IMR-90 (cell line): ENCODE results near the gene IKZF4. TPM values are rescaled to one million over a fixed set of nuclear protein-coding genes. Genes with fewer than 3 reads are reported as not detected.
A peak's percentile ranks its signal among the peaks of the same experiment; 100 is the strongest.

Experiments
- ATAC-seq: fragments of 200-7000 bp; cut with Tn5 transposase; 2 replicates; pipeline ENCODE4 v1.9.1; 2020; ENCODE audit warnings: low read depth, mild to moderate bottlenecking, moderate library complexity
- BruUV-seq: library from RNA; stranded (reverse); fragments of 400-500 nt; replicated peaks from 2 replicates; lab custom pipeline; 2021; lab: Mats Ljungman, UMichigan
- CTCF ChIA-PET: fragments of 300-600 bp; formaldehyde crosslinking; extraction: SDS; loops from one replicate; lab custom pipeline; 2021; ENCODE audit warnings: antibody characterized with exemption; lab: Yijun Ruan, JAX
- POLR2A ChIA-PET: fragments of 300-600 bp; sonication (Branson Sonifier 250); formaldehyde crosslinking; loops from one replicate; lab custom pipeline; 2022; ENCODE audit warnings: antibody characterized with exemption; ENCODE audit not compliant: unreplicated experiment; lab: Charles Lee
- DNase-seq: peaks from one replicate; pipeline ENCODE4 v3.0.0; 2013
- H2AFZ ChIP-seq: replicated peaks from 2 replicates; pipeline ENCODE3; 2013; ENCODE audit warnings: low read length, mild to moderate bottlenecking; ENCODE audit not compliant: poor library complexity
- H2AK5ac ChIP-seq: 2 replicates; pipeline ENCODE4 v1.6.1; 2013; ENCODE audit warnings: low read depth, low read length, inconsistent platforms
- H2AK9ac ChIP-seq: replicated peaks from 2 replicates; pipeline ENCODE3; 2013; ENCODE audit warnings: mild to moderate bottlenecking, low read depth, low read length, moderate library complexity; ENCODE audit not compliant: poor library complexity
- H2BK120ac ChIP-seq: 2 replicates; pipeline ENCODE4 v1.6.1; 2013; ENCODE audit warnings: low read depth, low read length, inconsistent platforms
- H2BK15ac ChIP-seq: 3 replicates; pipeline ENCODE4 v1.6.1; 2013; ENCODE audit warnings: low read depth, low read length, inconsistent platforms
- H2BK20ac ChIP-seq: 2 replicates; pipeline ENCODE4 v1.6.1; 2013; ENCODE audit warnings: low read depth, mild to moderate bottlenecking, inconsistent platforms, low read length, moderate library complexity
- H2BK5ac ChIP-seq: 2 replicates; pipeline ENCODE4 v1.6.1; 2013; ENCODE audit warnings: mild to moderate bottlenecking, low read depth, low read length, inconsistent platforms; ENCODE audit not compliant: poor library complexity, severe bottlenecking
- H3K14ac ChIP-seq: replicated peaks from 2 replicates; pipeline ENCODE4 v1.6.1; 2013; ENCODE audit warnings: low read depth, low read length, inconsistent platforms
- H3K18ac ChIP-seq: 2 replicates; pipeline ENCODE4 v1.6.1; 2013; ENCODE audit warnings: low read depth, low read length, control low read depth
- H3K23ac ChIP-seq: 2 replicates; pipeline ENCODE4 v1.6.1; 2013; ENCODE audit warnings: low read depth, low read length, inconsistent platforms
- H3K27ac ChIP-seq: 2 replicates; pipeline ENCODE4 v1.5.1; 2013; ENCODE audit warnings: mild to moderate bottlenecking, control low read depth, low read length; ENCODE audit not compliant: insufficient read depth
- H3K27me3 ChIP-seq: 2 replicates; pipeline ENCODE4 v1.6.1; 2013; ENCODE audit warnings: low read length; ENCODE audit not compliant: control insufficient read depth, insufficient read depth
- H3K36me3 ChIP-seq: 2 replicates; pipeline ENCODE4 v1.6.1; 2013; ENCODE audit warnings: low read length, mixed read lengths; ENCODE audit not compliant: control insufficient read depth, insufficient read depth
- H3K4ac ChIP-seq: 2 replicates; pipeline ENCODE4 v1.6.1; 2013; ENCODE audit warnings: low read depth, low read length, inconsistent platforms
- H3K4me1 ChIP-seq: 2 replicates; pipeline ENCODE4 v1.6.1; 2013; ENCODE audit warnings: low read length, mixed read lengths; ENCODE audit not compliant: control insufficient read depth, insufficient read depth
- H3K4me2 ChIP-seq: 2 replicates; pipeline ENCODE4 v1.6.1; 2013; ENCODE audit warnings: low read depth, mild to moderate bottlenecking, control low read depth, low read length, moderate library complexity
- H3K4me3 ChIP-seq: 2 replicates; pipeline ENCODE4 v1.5.1; 2013; ENCODE audit warnings: low read depth, mild to moderate bottlenecking, control low read depth, low read length, moderate library complexity; ENCODE audit not compliant: insufficient read depth
- H3K56ac ChIP-seq: 2 replicates; pipeline ENCODE4 v1.6.1; 2013; ENCODE audit warnings: low read length, inconsistent platforms; ENCODE audit not compliant: insufficient read depth; ENCODE audit errors: extremely low read depth
- H3K79me1 ChIP-seq, 2 experiments: 2 replicates each; pipeline ENCODE4 v1.6.1; 2013; ENCODE audit warnings: low read length in 2 of 2, inconsistent platforms in 1 of 2, low read depth in 1 of 2
- H3K9ac ChIP-seq: 2 replicates; pipeline ENCODE4 v1.6.1; 2013; ENCODE audit warnings: low read depth, low read length, control low read depth
- H3K9me1 ChIP-seq: 2 replicates; pipeline ENCODE4 v1.6.1; 2013; ENCODE audit warnings: low read length, inconsistent platforms; ENCODE audit not compliant: insufficient read depth
- H3K9me3 ChIP-seq: 2 replicates; pipeline ENCODE4 v1.6.1; 2013; ENCODE audit warnings: low read length; ENCODE audit not compliant: control insufficient read depth, insufficient read depth
- H4K20me1 ChIP-seq: 2 replicates; pipeline ENCODE4 v1.6.1; 2013; ENCODE audit warnings: low read length, inconsistent platforms; ENCODE audit not compliant: insufficient read depth
- H4K5ac ChIP-seq: 2 replicates; pipeline ENCODE4 v1.6.1; 2013; ENCODE audit warnings: mild to moderate bottlenecking, low read depth, low read length, control low read depth
- H4K8ac ChIP-seq, 2 experiments: 2 replicates each; pipeline ENCODE4 v1.6.1; 2013; ENCODE audit warnings: low read depth in 2 of 2, low read length in 2 of 2, control low read depth in 1 of 2, inconsistent platforms in 1 of 2
- H4K91ac ChIP-seq: 2 replicates; pipeline ENCODE4 v1.6.1; 2013; ENCODE audit warnings: low read depth, low read length, inconsistent platforms; ENCODE audit not compliant: insufficient read depth
- BHLHE40 ChIP-seq: fragments of 150-350 bp; IDR thresholded peaks from 2 replicates; pipeline ENCODE4 v1.6.1; 2016; ENCODE audit warnings: mild to moderate bottlenecking, low read depth, low read length
- CEBPB ChIP-seq: IDR thresholded peaks from 2 replicates; pipeline ENCODE4 v1.6.1; 2012; ENCODE audit warnings: low read depth, low read length, improper control_type of control experiment
- CHD1 ChIP-seq: IDR thresholded peaks from 2 replicates; pipeline ENCODE4 v1.6.1; 2012; ENCODE audit warnings: low read depth, low read length, improper control_type of control experiment
- CTCF ChIP-seq: conservative IDR thresholded peaks from 2 replicates; pipeline ENCODE4 v1.5.1; 2012; ENCODE audit warnings: mild to moderate bottlenecking, low read depth, low read length, improper control_type of control experiment
- ELK1 ChIP-seq: fragments of 150-350 bp; IDR thresholded peaks from 2 replicates; pipeline ENCODE4 v1.6.1; 2016; ENCODE audit warnings: low read depth, mild to moderate bottlenecking, low read length, moderate library complexity, borderline replicate concordance
- FOS ChIP-seq: fragments of 150-350 bp; IDR thresholded peaks from 2 replicates; pipeline ENCODE4 v1.6.1; 2016; ENCODE audit warnings: low read depth, low read length
- MAFK ChIP-seq: IDR thresholded peaks from 2 replicates; pipeline ENCODE4 v1.6.1; 2012; ENCODE audit warnings: low read depth, low read length, improper control_type of control experiment
- MAZ ChIP-seq: IDR thresholded peaks from 2 replicates; pipeline ENCODE4 v1.6.1; 2012; ENCODE audit warnings: low read depth, mild to moderate bottlenecking, low read length, improper control_type of control experiment, moderate library complexity, borderline replicate concordance
- MXI1 ChIP-seq: IDR thresholded peaks from 2 replicates; pipeline ENCODE4 v1.6.1; 2012; ENCODE audit warnings: low read depth, mild to moderate bottlenecking, low read length, moderate library complexity, borderline replicate concordance
- NFE2L2 ChIP-seq: fragments of 150-350 bp; IDR thresholded peaks from 2 replicates; pipeline ENCODE4 v1.6.1; 2016; ENCODE audit warnings: low read depth, mild to moderate bottlenecking, low read length
- POLR2A ChIP-seq: IDR thresholded peaks from 2 replicates; pipeline ENCODE4 v1.6.1; 2012; ENCODE audit warnings: mild to moderate bottlenecking, low read depth, low read length
- RAD21 ChIP-seq: IDR thresholded peaks from 2 replicates; pipeline ENCODE4 v1.6.1; 2012; ENCODE audit warnings: low read length, improper control_type of control experiment
- RCOR1 ChIP-seq: IDR thresholded peaks from 2 replicates; pipeline ENCODE4 v1.6.1; 2012; ENCODE audit warnings: mild to moderate bottlenecking, low read length, improper control_type of control experiment; ENCODE audit not compliant: insufficient replicate concordance
- RFX5 ChIP-seq: IDR thresholded peaks from 2 replicates; pipeline ENCODE4 v1.8.0; 2012; ENCODE audit warnings: low read depth, mild to moderate bottlenecking, low read length, moderate library complexity
- SMC3 ChIP-seq: fragments of 150-350 bp; IDR thresholded peaks from 2 replicates; pipeline ENCODE4 v1.6.1; 2016; ENCODE audit warnings: low read depth, mild to moderate bottlenecking, antibody characterized with exemption, low read length, moderate library complexity
- USF2 ChIP-seq: fragments of 150-350 bp; IDR thresholded peaks from 2 replicates; pipeline ENCODE4 v1.6.1; 2017; ENCODE audit warnings: mild to moderate bottlenecking, antibody characterized with exemption, low read length, low read depth
- WGBS, 2 experiments: methylation state at CpG; one replicate each; pipeline versions ENCODE4 v1.1.5 to v1.1.7; 2013; ENCODE audit warnings: missing lambda C conversion rate in 2 of 2; ENCODE audit not compliant: insufficient read length in 1 of 2; ENCODE audit errors: extremely low coverage in 2 of 2; 5-methylcytosine and 5-hydroxymethylcytosine counted together
- dilution Hi-C: fragments of 300-500 bp; cut with HindIII; formaldehyde crosslinking; loops from one replicate; pipeline ENCODE4 v1.14.3; 2018; ENCODE audit warnings: low sequenced_read_pairs; ENCODE audit not compliant: unreplicated experiment
- in situ Hi-C: fragments of 300-500 bp; cut with MboI; formaldehyde crosslinking; loops from 3 replicates; pipeline ENCODE4 v1.14.3; 2019; ENCODE audit warnings: low sequenced_read_pairs, inconsistent platforms, mixed read lengths
- intact Hi-C: fragments of 100-400 bp; cut with micrococcal nuclease; formaldehyde crosslinking; loops from 2 replicates; pipeline ENCODE4 v1.10.0; 2022
- polyA plus RNA-seq, 3 experiments: library from polyadenylated mRNA; depleted of rRNA; stranded (reverse); fragments of >200 nt; gene quantifications; 2 replicates each; pipeline ENCODE4 v1.2.3, GENCODE V29; 2012; ENCODE audit warnings: low replicate concordance in 1 of 3
- total RNA-seq: library from RNA; depleted of rRNA; stranded (reverse); fragments of >200 nt; gene quantifications from 2 replicates; pipeline ENCODE4 v1.2.3, GENCODE V29; 2012

The IKZF4 gene
- total and polyA plus RNA-seq, 2 of the 4 experiments (the other 2 are of a cell fraction), result 1.8 to 7.1 TPM

- 0% methylated on average over 1 of the region's 5 CpGs; no CpG with 5 or more reads in 1 of the 2 experiments for WGBS, 2 experiments
- TF ChIP-seq ELK1 (no peak), POLR2A (no peak), USF2 (no peak), CEBPB (no peak), CHD1 (no peak), MXI1 (no peak), CTCF (no peak), NFE2L2 (no peak), SMC3 (no peak), MAFK (no peak), RAD21 (no peak), RCOR1 (no peak), FOS (no peak), RFX5 (no peak), BHLHE40 (no peak), MAZ (no peak)
- H4K5ac ChIP-seq, result peak overlapping the region; percentile 72
These were observed 23.3 kb upstream of the IKZF4 start for GRCh38 chr12:55997535-55997859.

More at GRCh38 chr12:55997535-55997859, 23.3 kb upstream of the IKZF4 start:
- no TSS peak for BruUV-seq
- H2AK9ac ChIP-seq, result peak overlapping the region; percentile 84
- peak overlapping the region; percentile 96 for H3K14ac ChIP-seq
- in situ Hi-C loops (loop anchor here (5.0 kb wide), 1 partner anchor 40 kb away; no protein-coding TSS in a partner anchor), intact Hi-C loops (loop anchor here (10.0 kb wide), 1 partner anchor 107 kb away; the partner anchor contains the start of gene PA2G4), dilution Hi-C loops (no loop called here)
- peak overlapping the region; percentile 23; the same call in 1 of the 3 replicates for H2BK15ac ChIP-seq
- H3K36me3 ChIP-seq, result peaks cover 13% of the 10 kb centered on the region
- peak overlapping the region; percentile 48 to 95 for H4K8ac ChIP-seq
- H3K79me1 ChIP-seq, result peaks cover 5 to 16% of the 10 kb centered on the region in 2 experiments
- peak overlapping the region; percentile 88 for H3K4ac ChIP-seq
- H3K56ac ChIP-seq, result peak overlapping the region; percentile 60
- H2AFZ ChIP-seq, result peak overlapping the region; percentile 97
- ChIA-PET POLR2A (no interaction called here), CTCF (interaction anchor here (0.6 to 1.5 kb wide), 2 partner anchors 32 to 43 kb away, joined by 3 to 11 read pairs; no protein-coding TSS in a partner anchor)
- peak overlapping the region; percentile 92 for H3K4me2 ChIP-seq
- no peaks in the 10 kb centered on the region; the same call in 1 of the 2 replicates for H4K20me1 ChIP-seq
- no peak overlapping the region for H2BK20ac ChIP-seq
- no peaks in the 10 kb centered on the region for H3K27me3 ChIP-seq
- peak overlapping the region; percentile 46 for H2AK5ac ChIP-seq
- H3K23ac ChIP-seq, result peak overlapping the region; percentile 94
- DNase-seq, result no peak
- peaks cover 4% of the 10 kb centered on the region for H3K4me1 ChIP-seq
- no peaks in the 10 kb centered on the region for H3K9me3 ChIP-seq
- peaks cover 5% of the 10 kb centered on the region; the same call in 1 of the 2 replicates for H3K9me1 ChIP-seq
- peak overlapping the region; percentile 68 for H3K4me3 ChIP-seq
- H2BK120ac ChIP-seq, result peak overlapping the region; percentile 4; the same call in 1 of the 2 replicates
- H3K27ac ChIP-seq, result peak overlapping the region; percentile 66
- peak overlapping the region; percentile 58 for H2BK5ac ChIP-seq
- H4K91ac ChIP-seq, result peak overlapping the region; percentile 76
- H3K18ac ChIP-seq, result peak overlapping the region; percentile 43
- ATAC-seq, result peak; percentile 2; the same call in 1 of the 2 replicates
- peak overlapping the region; percentile 83 for H3K9ac ChIP-seq
